Umbilical cord (tissue), 2 donors: ENCODE results near the gene C14orf132. TPM values are rescaled to one million over a fixed set of nuclear protein-coding genes. Genes with fewer than 3 reads are reported as not detected.

Experiments
- DNase-seq: peaks from one replicate; pipeline ENCODE4 v3.0.0-alpha.2; 2015; ENCODE audit warnings: low spot score
- total RNA-seq: library from RNA; depleted of rRNA; stranded (reverse); fragments of >200 nt; gene quantifications from one replicate; pipeline ENCODE4 v1.2.3, GENCODE V29; 2014; ENCODE audit warnings: low replicate concordance; ENCODE audit not compliant: insufficient read depth

The C14orf132 gene
- total RNA-seq, 1 donor from 2014 or later: 15.2 TPM

- no peak for DNase-seq
Measured at GRCh38 chr14:96082420-96083300, 43.5 kb downstream of the C14orf132 start.

- DNase-seq: no peak
Measured at GRCh38 chr14:96083667-96084320, 44.6 kb downstream of the C14orf132 start.

GRCh38 chr14:96084796-96085195 is 45.6 kb downstream of the C14orf132 start:
- DNase-seq: no peak

GRCh38 chr14:96085369-96085768 is 46.2 kb downstream of the C14orf132 start:
- no peak for DNase-seq

- peak; percentile 44 for DNase-seq
Measured at GRCh38 chr14:96086032-96086431, 46.9 kb downstream of the C14orf132 start.

- no peak for DNase-seq
Measured at GRCh38 chr14:96086574-96087077, 47.5 kb downstream of the C14orf132 start.

- DNase-seq: no peak
Measured at GRCh38 chr14:96088074-96088473, 48.9 kb downstream of the C14orf132 start.

GRCh38 chr14:96088481-96088880 is 49.3 kb downstream of the C14orf132 start:
- no peak for DNase-seq

GRCh38 chr14:96088911-96089310 is 49.7 kb downstream of the C14orf132 start:
- no peak for DNase-seq

- DNase-seq: no peak
Measured at GRCh38 chr14:96089401-96089800, 50.2 kb downstream of the C14orf132 start.

- DNase-seq: peak; percentile 89
Measured at GRCh38 chr14:96090441-96091148, 51.4 kb downstream of the C14orf132 start.

- peak; percentile 38 for DNase-seq
Measured at GRCh38 chr14:96091149-96091693, 52.1 kb downstream of the C14orf132 start.

- no peak for DNase-seq
Measured at GRCh38 chr14:96091941-96092411, 52.8 kb downstream of the C14orf132 start.

- DNase-seq: no peak
Measured at GRCh38 chr14:96092936-96093335, 53.8 kb downstream of the C14orf132 start.

GRCh38 chr14:96094211-96094610 is 55.0 kb downstream of the C14orf132 start:
- no peak for DNase-seq

GRCh38 chr14:96094656-96095055 is 55.5 kb downstream of the C14orf132 start:
- DNase-seq: no peak

- no peak for DNase-seq
Measured at GRCh38 chr14:96095058-96095457, 55.9 kb downstream of the C14orf132 start.

- DNase-seq: peak; percentile 92
Measured at GRCh38 chr14:96095581-96096476, 56.7 kb downstream of the C14orf132 start.

GRCh38 chr14:96096639-96097610 is 57.8 kb downstream of the C14orf132 start:
- no peak for DNase-seq
